VCaP (cell line): Measurements from ENCODE around the gene NCF1.
"Not testable (repeated sequence)": the region's sequence is repeated elsewhere in the genome, so short reads cannot be mapped to it uniquely, and the experiment has no call there.

Experiments used
- H3K27ac ChIP-seq: fragments of 450-650 bp; 2 replicates; pipeline ENCODE4 v1.5.1; 2017
- TF ChIP-seq, protein P1 (sequence below): fragments of 450-650 bp; conservative IDR thresholded peaks from 2 replicates; pipeline ENCODE4 v1.5.1; 2017; ENCODE audit warnings: mild to moderate bottlenecking, moderate library complexity

Gene NCF1

GRCh38 chr7:74773760-74774750 lies at the start of gene NCF1:
Gene NCF1 (plus strand): TSS chr7:74774011. CDS start chr7:74774032, 21 bp downstream.
- H3K27ac ChIP-seq, result not testable (repeated sequence)

- H3K27ac ChIP-seq, result no peak overlapping the region
- TF ChIP-seq, protein P1, sequence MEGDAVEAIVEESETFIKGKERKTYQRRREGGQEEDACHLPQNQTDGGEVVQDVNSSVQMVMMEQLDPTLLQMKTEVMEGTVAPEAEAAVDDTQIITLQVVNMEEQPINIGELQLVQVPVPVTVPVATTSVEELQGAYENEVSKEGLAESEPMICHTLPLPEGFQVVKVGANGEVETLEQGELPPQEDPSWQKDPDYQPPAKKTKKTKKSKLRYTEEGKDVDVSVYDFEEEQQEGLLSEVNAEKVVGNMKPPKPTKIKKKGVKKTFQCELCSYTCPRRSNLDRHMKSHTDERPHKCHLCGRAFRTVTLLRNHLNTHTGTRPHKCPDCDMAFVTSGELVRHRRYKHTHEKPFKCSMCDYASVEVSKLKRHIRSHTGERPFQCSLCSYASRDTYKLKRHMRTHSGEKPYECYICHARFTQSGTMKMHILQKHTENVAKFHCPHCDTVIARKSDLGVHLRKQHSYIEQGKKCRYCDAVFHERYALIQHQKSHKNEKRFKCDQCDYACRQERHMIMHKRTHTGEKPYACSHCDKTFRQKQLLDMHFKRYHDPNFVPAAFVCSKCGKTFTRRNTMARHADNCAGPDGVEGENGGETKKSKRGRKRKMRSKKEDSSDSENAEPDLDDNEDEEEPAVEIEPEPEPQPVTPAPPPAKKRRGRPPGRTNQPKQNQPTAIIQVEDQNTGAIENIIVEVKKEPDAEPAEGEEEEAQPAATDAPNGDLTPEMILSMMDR, result no peak
Observed at GRCh38 chr7:74725840-74726239, 48.0 kb upstream of the NCF1 start.

GRCh38 chr7:74726309-74727101 lies 47.3 kb upstream of the NCF1 start:
- TF ChIP-seq, protein P1, result no peak
- no peak overlapping the region for H3K27ac ChIP-seq

- H3K27ac ChIP-seq, result not testable (repeated sequence)
Observed at GRCh38 chr7:74728686-74729085, 45.1 kb upstream of the NCF1 start.

DNA sequence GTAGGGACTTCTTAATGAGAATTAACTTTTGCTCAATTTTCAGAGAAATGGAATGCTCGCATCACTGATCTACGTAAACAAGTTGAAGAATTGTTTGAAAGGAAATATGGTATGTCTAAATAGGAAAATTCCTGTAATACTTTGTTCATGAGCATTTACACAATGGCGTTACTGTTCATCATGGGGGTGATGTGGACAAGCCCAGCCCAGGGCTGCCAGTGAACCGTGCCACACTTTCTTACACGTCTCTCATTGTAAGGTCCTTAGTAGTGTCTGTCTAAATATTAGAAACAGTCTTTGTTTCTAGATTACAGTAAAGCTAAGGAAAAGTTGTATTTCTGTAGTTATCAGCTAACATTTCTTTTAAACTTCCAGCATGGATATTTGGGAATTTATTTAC lies 43.6 kb upstream of the NCF1 start:
- H3K27ac ChIP-seq, result not testable (repeated sequence)

- not testable (repeated sequence) for H3K27ac ChIP-seq
Observed at GRCh38 chr7:74739974-74740703, 33.7 kb upstream of the NCF1 start.

DNA sequence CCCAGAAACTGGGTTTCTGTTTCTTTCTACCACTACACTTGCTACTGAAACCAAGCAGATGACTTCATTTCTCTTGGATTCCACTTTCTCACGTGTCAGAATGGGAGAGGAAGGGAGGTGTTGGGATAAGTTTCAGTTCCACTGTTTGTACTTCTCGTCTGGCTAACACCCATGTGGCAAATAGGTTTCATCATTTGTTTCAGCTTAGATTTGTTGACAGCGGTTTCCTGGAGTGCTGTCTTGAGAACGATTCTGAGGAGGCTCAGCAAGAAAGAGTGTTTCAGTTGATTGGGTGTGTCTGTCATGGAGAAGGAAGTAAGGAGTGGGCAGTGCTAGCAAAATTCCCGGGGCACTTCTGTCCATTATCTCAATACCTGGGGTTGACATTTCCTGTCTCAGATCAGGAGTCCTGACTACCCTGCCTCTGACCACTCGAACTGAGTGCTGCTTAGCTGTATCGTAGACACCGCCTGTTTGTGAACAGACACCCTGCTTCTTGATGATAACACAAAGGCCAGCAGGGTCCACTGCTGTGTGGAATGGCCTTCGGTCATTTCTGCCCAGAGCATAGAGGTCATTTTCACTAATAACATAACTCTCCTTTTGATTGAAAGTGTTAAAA lies 29.8 kb upstream of the NCF1 start:
- not testable (repeated sequence) for H3K27ac ChIP-seq

- H3K27ac ChIP-seq, result not testable (repeated sequence)
Observed at GRCh38 chr7:74753921-74754482, 19.8 kb upstream of the NCF1 start.

DNA sequence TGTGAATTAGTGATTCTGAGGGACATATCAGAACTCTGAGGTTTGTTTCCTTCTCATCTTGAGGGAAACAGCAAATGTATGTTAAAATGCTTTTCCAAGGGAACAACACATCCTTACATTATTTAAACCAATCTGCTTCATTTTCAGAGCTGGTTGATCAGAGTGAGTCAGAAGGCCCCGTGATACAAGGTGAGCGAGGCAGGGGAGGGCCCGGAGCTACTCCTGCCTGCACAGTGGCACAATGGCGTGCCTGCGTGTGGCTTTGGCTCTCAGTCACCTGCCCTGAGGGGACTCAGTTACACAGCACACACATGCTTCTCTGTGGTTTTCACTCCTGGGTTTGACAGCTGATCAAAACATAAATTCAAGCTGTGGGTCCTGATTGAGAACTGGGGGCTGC lies 17.1 kb upstream of the NCF1 start:
- not testable (repeated sequence) for H3K27ac ChIP-seq

- H3K27ac ChIP-seq, result not testable (repeated sequence)
Observed at GRCh38 chr7:74758268-74758667, 15.5 kb upstream of the NCF1 start.

DNA sequence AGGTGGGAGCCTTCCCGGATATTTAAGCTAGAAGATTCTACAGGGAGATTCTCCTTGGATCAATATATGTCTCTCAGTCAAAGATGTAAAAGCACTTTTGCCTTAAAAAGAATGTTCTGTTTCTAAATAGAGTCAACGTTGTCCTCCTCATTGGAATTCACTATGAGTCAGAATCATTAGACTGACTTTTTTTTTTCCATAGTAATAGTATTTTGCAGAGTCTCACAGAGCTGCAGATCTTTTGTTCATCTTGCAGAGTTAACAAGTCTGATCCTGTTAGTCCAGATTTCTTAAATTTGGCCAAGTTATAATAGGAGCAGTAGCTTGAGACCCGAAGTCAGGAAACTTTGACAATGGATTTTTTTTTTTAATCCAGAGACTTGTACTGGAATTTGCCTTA lies 14.8 kb upstream of the NCF1 start:
- not testable (repeated sequence) for H3K27ac ChIP-seq

DNA sequence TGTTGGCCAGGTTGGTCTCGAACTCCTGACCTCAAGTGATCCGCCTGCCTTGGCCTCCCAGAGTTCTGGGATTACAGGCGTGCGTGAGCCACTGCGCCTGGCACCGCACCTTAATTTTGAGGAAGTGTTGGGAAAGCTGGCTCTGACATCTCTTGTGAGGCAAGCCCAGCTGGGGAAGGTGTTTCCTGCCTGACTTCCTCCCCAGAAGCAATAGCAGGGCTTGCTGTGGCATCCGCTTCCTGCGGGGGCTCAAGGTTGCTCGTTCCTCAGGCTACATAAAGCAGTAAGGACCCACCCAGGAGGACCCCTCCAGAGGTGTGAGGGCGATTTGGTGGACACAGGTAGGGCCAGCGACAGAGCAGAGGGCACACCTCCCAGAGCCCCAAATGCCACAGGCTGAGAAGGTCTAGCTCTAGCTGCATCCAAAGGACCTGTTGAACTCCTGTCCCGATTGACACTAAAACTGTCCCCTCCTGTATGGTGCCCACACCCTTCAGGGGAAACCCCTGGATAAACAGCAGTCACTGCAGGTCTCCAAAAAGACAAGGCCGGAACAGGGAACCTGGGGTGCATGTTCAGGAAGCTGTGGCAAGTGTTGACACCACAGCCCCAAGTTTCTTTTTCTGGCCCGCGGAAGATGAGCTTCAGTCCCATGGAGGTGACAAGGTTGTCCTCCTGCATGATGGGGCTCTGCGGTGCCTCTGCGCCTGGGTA lies 8.4 kb upstream of the NCF1 start:
- not testable (repeated sequence) for H3K27ac ChIP-seq

DNA sequence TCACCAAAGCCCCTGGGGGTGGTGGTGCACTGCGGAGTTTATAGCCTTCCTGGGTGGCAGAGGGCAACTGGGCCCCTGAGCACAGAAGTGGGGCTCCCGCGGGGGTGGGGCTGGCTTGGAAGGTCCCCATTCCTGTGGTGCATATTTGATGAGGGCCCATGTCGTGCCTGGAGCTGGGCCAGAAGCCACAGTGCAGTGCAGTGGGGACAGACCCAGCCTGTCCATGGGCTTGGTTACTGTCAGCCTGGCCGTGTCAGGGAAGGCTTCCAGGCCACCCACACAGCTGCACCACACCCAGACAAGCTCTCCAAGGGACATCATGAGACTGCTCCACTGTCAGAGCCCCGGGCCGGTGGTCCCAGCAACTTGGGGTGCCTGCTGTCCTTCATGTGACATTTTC lies 7.3 kb upstream of the NCF1 start:
- not testable (repeated sequence) for H3K27ac ChIP-seq

DNA sequence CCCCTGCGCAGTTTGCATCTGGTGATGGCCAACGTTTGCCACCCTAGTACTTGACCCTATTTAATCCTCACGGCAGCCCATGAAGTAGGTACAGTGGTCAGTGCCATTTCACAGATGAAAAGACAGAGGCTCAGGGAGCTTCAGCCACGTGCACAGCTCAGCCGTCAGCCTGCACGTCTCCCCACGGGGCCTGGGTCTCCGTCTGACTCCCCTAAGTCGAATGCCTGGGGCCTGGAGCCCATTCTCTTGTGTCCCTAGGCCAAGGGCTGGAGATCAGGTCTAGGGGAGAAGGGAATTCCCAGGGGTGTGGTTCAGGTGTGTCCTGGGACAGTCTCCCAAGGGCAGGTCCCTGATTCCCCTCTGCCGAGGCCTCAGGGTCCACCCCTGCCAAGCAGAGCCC lies 6.8 kb upstream of the NCF1 start:
- not testable (repeated sequence) for H3K27ac ChIP-seq

- not testable (repeated sequence) for H3K27ac ChIP-seq
Observed at GRCh38 chr7:74770062-74770461, 3.7 kb upstream of the NCF1 start.

DNA sequence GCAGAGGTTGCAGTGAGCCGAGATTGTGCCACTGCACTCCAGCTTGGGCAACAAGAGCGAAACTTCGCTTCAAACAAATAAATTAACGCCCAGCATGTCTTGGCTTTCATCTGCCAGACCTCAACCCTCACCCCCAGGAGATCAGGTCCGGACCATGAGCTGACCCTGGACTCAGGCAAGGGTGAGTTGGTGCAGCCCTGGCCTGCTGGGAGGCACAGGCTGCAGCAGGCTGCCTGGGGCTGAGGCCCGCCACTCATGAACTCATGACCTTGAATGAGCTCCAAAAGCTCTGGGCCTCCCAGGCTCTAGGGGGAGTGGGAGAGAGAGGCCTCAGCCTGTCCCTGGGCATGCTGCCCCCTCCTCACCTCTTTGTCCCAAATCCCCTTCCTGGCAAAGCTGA lies 1.7 kb upstream of the NCF1 start:
- H3K27ac ChIP-seq, result not testable (repeated sequence)

DNA sequence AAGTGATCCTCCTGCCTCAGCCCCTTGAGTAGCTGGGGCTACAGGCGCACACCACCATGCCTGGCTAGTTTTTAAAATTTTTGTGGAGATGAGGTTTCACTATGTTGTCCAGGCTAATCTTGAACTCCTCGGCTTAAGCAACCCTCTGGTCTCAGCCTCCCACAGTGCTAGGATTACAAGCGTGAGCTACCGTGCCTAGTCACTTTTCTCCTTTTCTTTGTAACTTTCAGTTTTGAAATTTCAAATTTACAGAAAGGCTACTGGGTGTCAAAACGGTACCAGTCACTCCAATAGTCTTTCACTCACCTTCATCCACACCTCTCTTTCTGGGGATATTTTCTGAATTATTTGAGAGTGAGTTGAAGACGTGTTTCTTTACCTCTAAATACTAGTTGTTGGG lies 1.3 kb downstream of the NCF1 start:
- not testable (repeated sequence) for H3K27ac ChIP-seq
